Peyer's patch (tissue), 4 donors: ENCODE data around the gene SLC25A40.
"Not testable (repeated sequence)": the region's sequence is repeated elsewhere in the genome, so short reads cannot be mapped to it uniquely, and the experiment has no call there.

ENCODE experiments used
- CTCF ChIP-seq, 6 experiments: fragments of 450-650 bp in 4 of 6; fragments of 200-600 bp in 2 of 6; sonication (generic) in 1 of 6; IDR thresholded peaks; one replicate each; pipeline ENCODE4 v1.5.1; 2017 to 2019; ENCODE audit warnings: antibody characterized with exemption in 6 of 6, mild to moderate bottlenecking in 3 of 6, moderate library complexity in 1 of 6
- POLR2A ChIP-seq, 2 donors: fragments of 450-650 bp; IDR thresholded peaks; one replicate each; pipeline ENCODE4 v1.5.1; 2017; ENCODE audit warnings: antibody characterized with exemption in 2 of 2, mild to moderate bottlenecking in 2 of 2, moderate library complexity in 2 of 2

DNA sequence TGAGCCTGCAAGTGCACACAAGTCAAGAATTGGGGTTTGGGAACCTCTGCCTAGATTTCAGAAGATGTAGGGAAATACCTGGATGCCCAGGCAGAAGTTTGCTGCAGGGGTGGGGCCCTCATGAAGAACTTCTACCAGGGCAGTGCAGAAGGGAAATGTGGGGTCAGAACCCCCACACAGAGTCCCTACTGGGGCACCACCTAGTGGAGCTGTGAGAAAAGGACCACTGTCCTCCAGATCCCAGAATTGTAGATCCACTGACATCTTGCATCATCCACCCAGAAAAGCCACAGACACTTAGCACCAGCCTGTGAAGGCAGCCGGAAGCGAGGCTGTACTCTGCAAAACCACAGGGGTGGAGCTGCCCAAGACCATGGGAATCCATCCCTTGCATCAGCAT, 50.8 kb downstream of the SLC25A40 start:
- not testable (repeated sequence) for TF ChIP-seq CTCF, POLR2A (IDR thresholded peaks at IDR 0.05)
